Adipocyte (in vitro differentiated cells): ENCODE results near the gene TRIM29.

Experiments
- DNase-seq: peaks from one replicate; pipeline ENCODE4 v3.0.0-alpha.2; 2015; ENCODE audit warnings: low read depth
- H3K27me3 ChIP-seq: replicated peaks from 2 replicates; pipeline ENCODE4 v1.7.0; 2013; ENCODE audit warnings: mild to moderate bottlenecking, low read length, moderate library complexity; ENCODE audit not compliant: control insufficient read depth, insufficient read depth
- H3K36me3 ChIP-seq: 2 replicates; pipeline ENCODE4 v1.7.0; 2013; ENCODE audit warnings: low read length, mild to moderate bottlenecking, moderate library complexity; ENCODE audit not compliant: control insufficient read depth, insufficient read depth, severe bottlenecking
- H3K4me1 ChIP-seq: 2 replicates; pipeline ENCODE4 v1.7.0; 2013; ENCODE audit warnings: mild to moderate bottlenecking, low read length, moderate library complexity; ENCODE audit not compliant: control insufficient read depth, insufficient read depth
- H3K4me3 ChIP-seq: 2 replicates; pipeline ENCODE4 v1.7.0; 2013; ENCODE audit warnings: mild to moderate bottlenecking, low read length, moderate library complexity
- H3K9ac ChIP-seq: 2 replicates; pipeline ENCODE4 v1.7.0; 2013; ENCODE audit warnings: mild to moderate bottlenecking, low read length, moderate library complexity
- H3K9me3 ChIP-seq: 2 replicates; pipeline ENCODE4 v1.7.0; 2013; ENCODE audit warnings: mild to moderate bottlenecking, low read length, moderate library complexity; ENCODE audit not compliant: control insufficient read depth

TRIM29 gene

GRCh38 chr11:120134106-120134930 is 3.6 kb downstream of the TRIM29 start:
- Histone ChIP-seq H3K27me3 (peaks cover 60% of the 10 kb centered on the region), H3K9ac (no peak overlapping the region)

GRCh38 chr11:120133216-120134105 is 4.5 kb downstream of the TRIM29 start:
- H3K27me3 ChIP-seq, result peaks cover 51% of the 10 kb centered on the region
- no peaks in the 10 kb centered on the region for H3K36me3 ChIP-seq
- no peaks in the 10 kb centered on the region for H3K9me3 ChIP-seq
- DNase-seq, result no peak
- no peak overlapping the region for H3K9ac ChIP-seq
- H3K4me1 ChIP-seq, result peaks cover 9% of the 10 kb centered on the region
- H3K4me3 ChIP-seq, result no peak overlapping the region

More at GRCh38 chr11:120134106-120134930, 3.6 kb downstream of the TRIM29 start:
- Histone ChIP-seq H3K4me1 (peaks cover under 1% of the 10 kb centered on the region), H3K36me3 (no peaks in the 10 kb centered on the region), H3K4me3 (no peak overlapping the region), H3K9me3 (no peaks in the 10 kb centered on the region)
- DNase-seq, result no peak

GRCh38 chr11:120132645-120133185 is 5.2 kb downstream of the TRIM29 start:
- no peaks in the 10 kb centered on the region for H3K9me3 ChIP-seq
- H3K27me3 ChIP-seq, result peaks cover 46% of the 10 kb centered on the region
- H3K4me3 ChIP-seq, result no peak overlapping the region
- H3K4me1 ChIP-seq, result peaks cover 17% of the 10 kb centered on the region
- H3K36me3 ChIP-seq, result no peaks in the 10 kb centered on the region
- no peak overlapping the region for H3K9ac ChIP-seq
- no peak for DNase-seq

- no peak overlapping the region for H3K9ac ChIP-seq
- H3K4me3 ChIP-seq, result no peak overlapping the region
- peaks cover 45% of the 10 kb centered on the region for H3K27me3 ChIP-seq
- no peaks in the 10 kb centered on the region for H3K36me3 ChIP-seq
- peaks cover 17% of the 10 kb centered on the region for H3K4me1 ChIP-seq
- no peak for DNase-seq
- H3K9me3 ChIP-seq, result no peaks in the 10 kb centered on the region
Observed at GRCh38 chr11:120131941-120132644, 5.8 kb downstream of the TRIM29 start.

GRCh38 chr11:120130991-120131760 is 6.7 kb downstream of the TRIM29 start:
- peaks cover 41% of the 10 kb centered on the region for H3K27me3 ChIP-seq
- H3K4me1 ChIP-seq, result peaks cover 17% of the 10 kb centered on the region
- H3K36me3 ChIP-seq, result no peaks in the 10 kb centered on the region
- no peak overlapping the region for H3K9ac ChIP-seq
- no peaks in the 10 kb centered on the region for H3K9me3 ChIP-seq
- no peak for DNase-seq
- H3K4me3 ChIP-seq, result no peak overlapping the region

- H3K27me3 ChIP-seq, result peaks cover 33% of the 10 kb centered on the region
- no peaks in the 10 kb centered on the region for H3K9me3 ChIP-seq
Observed at GRCh38 chr11:120130176-120130980, 7.5 kb downstream of the TRIM29 start.

GRCh38 chr11:120129570-120129969 is 8.3 kb downstream of the TRIM29 start:
- H3K4me3 ChIP-seq, result no peak overlapping the region
- no peak overlapping the region for H3K9ac ChIP-seq
- H3K4me1 ChIP-seq, result peaks cover 24% of the 10 kb centered on the region
- H3K27me3 ChIP-seq, result peaks cover 27% of the 10 kb centered on the region
- no peak for DNase-seq
- no peaks in the 10 kb centered on the region for H3K9me3 ChIP-seq
- no peaks in the 10 kb centered on the region for H3K36me3 ChIP-seq

More at GRCh38 chr11:120130176-120130980, 7.5 kb downstream of the TRIM29 start:
- Histone ChIP-seq H3K4me1 (peaks cover 17% of the 10 kb centered on the region), H3K9ac (no peak overlapping the region), H3K36me3 (no peaks in the 10 kb centered on the region), H3K4me3 (no peak overlapping the region)
- DNase-seq, result no peak

- peaks cover 18% of the 10 kb centered on the region for H3K27me3 ChIP-seq
- H3K9ac ChIP-seq, result peak overlapping the region; percentile 16
- DNase-seq, result no peak
- H3K36me3 ChIP-seq, result no peaks in the 10 kb centered on the region
- H3K4me1 ChIP-seq, result peaks cover 25% of the 10 kb centered on the region
- H3K4me3 ChIP-seq, result peak overlapping the region; percentile 35
- H3K9me3 ChIP-seq, result no peaks in the 10 kb centered on the region
Observed at GRCh38 chr11:120128392-120129119, 9.4 kb downstream of the TRIM29 start.

- Histone ChIP-seq H3K36me3 (no peaks in the 10 kb centered on the region), H3K4me1 (peaks cover 25% of the 10 kb centered on the region), H3K4me3 (no peak overlapping the region), H3K9me3 (no peaks in the 10 kb centered on the region), H3K27me3 (peaks cover 7% of the 10 kb centered on the region), H3K9ac (no peak overlapping the region)
- DNase-seq, result no peak
Observed at GRCh38 chr11:120127236-120127635, 10.7 kb downstream of the TRIM29 start.
